Uterus (tissue), 2 donors: ENCODE measurements around the gene DNAJB5.

ENCODE experiments used
- POLR2A ChIP-seq, 2 donors: fragments of 450-650 bp; IDR thresholded peaks; one replicate each; pipeline ENCODE4 v1.6.1; 2016; ENCODE audit warnings: antibody characterized with exemption in 2 of 2, mild to moderate bottlenecking in 1 of 2, moderate library complexity in 1 of 2
- TF ChIP-seq, protein P1 (sequence below), 4 experiments: fragments of 200-600 bp in 2 of 4; fragments of 450-650 bp in 2 of 4; sonication (generic) in 2 of 4; IDR thresholded peaks; one replicate each; pipeline ENCODE4 v1.5.1; 2016 to 2019; ENCODE audit warnings: antibody characterized with exemption in 4 of 4, mild to moderate bottlenecking in 2 of 4, moderate library complexity in 1 of 4

DNA sequence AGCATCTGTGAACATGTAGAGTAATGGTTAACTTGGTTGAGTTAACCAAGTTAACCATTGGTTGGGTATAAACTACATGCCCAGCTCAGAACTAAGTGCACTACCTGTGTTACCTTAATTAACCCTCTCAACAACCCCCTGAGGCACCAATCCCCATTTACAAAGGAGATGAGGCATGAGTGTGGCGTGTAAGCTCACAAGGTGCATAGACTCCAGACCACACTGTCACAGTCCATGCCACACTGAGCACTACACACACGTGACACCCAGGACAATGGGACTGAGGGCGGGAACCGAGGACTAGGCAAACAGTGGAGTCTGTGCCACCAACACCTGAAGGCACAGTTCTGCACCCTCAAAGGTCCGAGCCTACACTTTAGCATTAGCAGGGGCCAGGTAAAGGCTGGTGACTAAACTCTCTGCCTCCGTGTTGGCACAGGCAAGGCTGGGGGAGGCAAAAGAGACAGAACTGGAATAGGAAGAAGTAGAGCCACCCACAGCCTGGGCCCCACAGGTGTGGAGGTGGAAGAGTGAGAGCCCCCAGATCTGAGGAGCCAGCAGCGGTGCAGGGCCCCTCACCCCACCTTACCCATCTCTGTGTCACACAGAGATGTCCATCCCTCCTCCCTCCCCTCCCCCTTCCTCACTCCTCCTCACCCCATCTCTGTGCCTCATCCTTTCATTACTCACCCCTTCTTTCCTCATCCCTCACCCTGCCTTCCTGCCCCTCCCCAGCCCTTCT is 2.2 kb upstream of the DNAJB5 start:
- TF ChIP-seq, protein P1, sequence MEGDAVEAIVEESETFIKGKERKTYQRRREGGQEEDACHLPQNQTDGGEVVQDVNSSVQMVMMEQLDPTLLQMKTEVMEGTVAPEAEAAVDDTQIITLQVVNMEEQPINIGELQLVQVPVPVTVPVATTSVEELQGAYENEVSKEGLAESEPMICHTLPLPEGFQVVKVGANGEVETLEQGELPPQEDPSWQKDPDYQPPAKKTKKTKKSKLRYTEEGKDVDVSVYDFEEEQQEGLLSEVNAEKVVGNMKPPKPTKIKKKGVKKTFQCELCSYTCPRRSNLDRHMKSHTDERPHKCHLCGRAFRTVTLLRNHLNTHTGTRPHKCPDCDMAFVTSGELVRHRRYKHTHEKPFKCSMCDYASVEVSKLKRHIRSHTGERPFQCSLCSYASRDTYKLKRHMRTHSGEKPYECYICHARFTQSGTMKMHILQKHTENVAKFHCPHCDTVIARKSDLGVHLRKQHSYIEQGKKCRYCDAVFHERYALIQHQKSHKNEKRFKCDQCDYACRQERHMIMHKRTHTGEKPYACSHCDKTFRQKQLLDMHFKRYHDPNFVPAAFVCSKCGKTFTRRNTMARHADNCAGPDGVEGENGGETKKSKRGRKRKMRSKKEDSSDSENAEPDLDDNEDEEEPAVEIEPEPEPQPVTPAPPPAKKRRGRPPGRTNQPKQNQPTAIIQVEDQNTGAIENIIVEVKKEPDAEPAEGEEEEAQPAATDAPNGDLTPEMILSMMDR (IDR thresholded peaks at IDR 0.05): no peak
- no peak for TF ChIP-seq POLR2A (IDR thresholded peaks at IDR 0.05)
